ENCODE measurements around the gene FGFBP2.

DNA sequence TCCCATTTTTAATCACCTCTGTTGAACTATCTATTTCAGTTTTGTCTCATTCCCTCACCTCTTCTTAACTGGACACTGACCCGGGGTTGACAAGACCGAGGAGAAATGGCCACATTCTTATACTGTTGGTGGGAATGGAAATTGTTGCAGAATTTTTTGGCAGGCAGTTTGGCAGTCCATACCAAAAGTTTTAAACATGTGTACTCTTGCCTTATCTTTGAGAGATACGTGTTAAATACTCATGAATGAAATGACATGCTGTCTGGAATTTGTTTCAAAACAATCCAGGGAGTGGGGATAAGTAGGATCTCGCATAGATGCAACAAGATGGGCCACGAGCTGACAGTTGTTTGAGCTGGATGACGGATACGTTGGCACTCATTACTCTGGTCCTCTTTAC lies 36.5 kb downstream of the FGFBP2 start:
- TF ChIP-seq, protein P1, sequence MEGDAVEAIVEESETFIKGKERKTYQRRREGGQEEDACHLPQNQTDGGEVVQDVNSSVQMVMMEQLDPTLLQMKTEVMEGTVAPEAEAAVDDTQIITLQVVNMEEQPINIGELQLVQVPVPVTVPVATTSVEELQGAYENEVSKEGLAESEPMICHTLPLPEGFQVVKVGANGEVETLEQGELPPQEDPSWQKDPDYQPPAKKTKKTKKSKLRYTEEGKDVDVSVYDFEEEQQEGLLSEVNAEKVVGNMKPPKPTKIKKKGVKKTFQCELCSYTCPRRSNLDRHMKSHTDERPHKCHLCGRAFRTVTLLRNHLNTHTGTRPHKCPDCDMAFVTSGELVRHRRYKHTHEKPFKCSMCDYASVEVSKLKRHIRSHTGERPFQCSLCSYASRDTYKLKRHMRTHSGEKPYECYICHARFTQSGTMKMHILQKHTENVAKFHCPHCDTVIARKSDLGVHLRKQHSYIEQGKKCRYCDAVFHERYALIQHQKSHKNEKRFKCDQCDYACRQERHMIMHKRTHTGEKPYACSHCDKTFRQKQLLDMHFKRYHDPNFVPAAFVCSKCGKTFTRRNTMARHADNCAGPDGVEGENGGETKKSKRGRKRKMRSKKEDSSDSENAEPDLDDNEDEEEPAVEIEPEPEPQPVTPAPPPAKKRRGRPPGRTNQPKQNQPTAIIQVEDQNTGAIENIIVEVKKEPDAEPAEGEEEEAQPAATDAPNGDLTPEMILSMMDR (IDR thresholded peaks at IDR 0.05) = no peak
- no peak for TF ChIP-seq EZH2 (IDR thresholded peaks at IDR 0.05; ENCODE audit: borderline replicate concordance, insufficient read depth, low read depth, low read length, poor library complexity, severe bottlenecking)
